GM10266 (cell line): ENCODE measurements around the gene OSBP2.

Experiments used
- DNase-seq: peaks from one replicate; pipeline ENCODE4 v3.0.0; 2012; ENCODE audit errors: extremely low spot score
- CTCF ChIP-seq: IDR thresholded peaks from 2 replicates; pipeline ENCODE4 v1.5.1; 2012; ENCODE audit warnings: mild to moderate bottlenecking, low read depth; ENCODE audit not compliant: control insufficient read depth, insufficient read depth; ENCODE audit errors: missing control alignments

Gene OSBP2

GRCh38 chr22:30876221-30876751 is 181.6 kb downstream of the OSBP2 start:
- DNase-seq, result no peak
- no peak for TF ChIP-seq CTCF

GRCh38 chr22:30876915-30877553 is 182.4 kb downstream of the OSBP2 start:
- no peak for TF ChIP-seq CTCF
- no peak for DNase-seq

- no peak for DNase-seq
- TF ChIP-seq CTCF, result no peak
These were observed 183.2 kb downstream of the OSBP2 start for GRCh38 chr22:30877662-30878515.

- no peak for DNase-seq
- no peak for TF ChIP-seq CTCF
These were observed 184.1 kb downstream of the OSBP2 start for GRCh38 chr22:30878516-30879414.

- TF ChIP-seq CTCF, result no peak
- no peak for DNase-seq
These were observed 184.7 kb downstream of the OSBP2 start for GRCh38 chr22:30879415-30879797.

- no peak for DNase-seq
- no peak for TF ChIP-seq CTCF
These were observed 185.5 kb downstream of the OSBP2 start for GRCh38 chr22:30880181-30880601.

GRCh38 chr22:30880847-30881246 is 186.2 kb downstream of the OSBP2 start:
- TF ChIP-seq CTCF, result no peak
- DNase-seq, result no peak
